GM21576 (cell line): Measurements from ENCODE around the gene AQP6.
"Not testable (repeated sequence)": the region's sequence is repeated elsewhere in the genome, so short reads cannot be mapped to it uniquely, and the experiment has no call there.

Experiments
- ATAC-seq: cut with Tn5 transposase; IDR thresholded peaks from one replicate; pipeline ENCODE4 v1.9.1; 2021; ENCODE audit warnings: mild to moderate bottlenecking, moderate library complexity; ENCODE audit not compliant: unreplicated experiment

Gene AQP6

GRCh38 chr12:49987625-49988303 lies 15.0 kb downstream of the AQP6 start:
- ATAC-seq, result no peak

GRCh38 chr12:49989400-49989799 lies 16.7 kb downstream of the AQP6 start:
- not testable (repeated sequence) for ATAC-seq

DNA sequence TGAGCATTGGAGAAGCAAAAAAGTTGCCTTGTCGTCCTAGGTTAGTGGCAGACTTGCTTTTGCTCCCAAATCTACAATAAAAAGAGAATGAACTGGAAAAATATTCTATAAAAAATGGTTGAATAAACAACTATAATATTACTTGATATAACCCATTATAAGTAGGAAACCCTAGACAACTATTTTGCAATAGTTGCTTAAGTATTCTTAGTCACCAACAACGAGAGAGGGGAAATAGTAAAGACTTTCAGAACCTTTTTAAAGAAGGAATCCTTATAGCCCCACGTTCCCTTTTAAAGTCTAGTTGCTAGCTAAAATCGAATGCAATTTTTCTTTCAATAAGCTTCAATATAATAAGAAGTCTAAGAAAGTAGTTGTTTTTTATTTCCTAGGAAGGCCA lies 17.5 kb downstream of the AQP6 start:
- ATAC-seq, result no peak

DNA sequence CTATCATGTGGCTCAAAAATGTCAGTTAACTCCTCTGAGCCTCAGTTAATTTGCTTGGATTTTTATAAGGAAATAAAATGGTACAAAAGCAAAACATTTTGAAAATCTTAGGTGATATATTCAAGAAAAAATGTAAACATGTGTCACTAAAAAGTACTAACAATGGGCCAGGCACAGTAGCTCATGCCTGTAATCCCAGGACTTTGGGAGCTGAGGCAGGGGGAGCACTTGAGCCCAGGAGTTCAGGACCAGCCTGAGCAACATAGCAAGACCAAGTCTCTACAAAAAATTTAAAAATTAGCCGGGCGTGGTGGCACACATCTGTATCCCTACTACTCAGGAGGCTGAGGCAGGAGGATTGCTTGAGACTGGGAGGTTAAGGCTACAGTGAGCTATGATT lies 25.7 kb downstream of the AQP6 start:
- ATAC-seq, result no peak

GRCh38 chr12:50003595-50003994 lies 30.8 kb downstream of the AQP6 start:
- ATAC-seq, result no peak

DNA sequence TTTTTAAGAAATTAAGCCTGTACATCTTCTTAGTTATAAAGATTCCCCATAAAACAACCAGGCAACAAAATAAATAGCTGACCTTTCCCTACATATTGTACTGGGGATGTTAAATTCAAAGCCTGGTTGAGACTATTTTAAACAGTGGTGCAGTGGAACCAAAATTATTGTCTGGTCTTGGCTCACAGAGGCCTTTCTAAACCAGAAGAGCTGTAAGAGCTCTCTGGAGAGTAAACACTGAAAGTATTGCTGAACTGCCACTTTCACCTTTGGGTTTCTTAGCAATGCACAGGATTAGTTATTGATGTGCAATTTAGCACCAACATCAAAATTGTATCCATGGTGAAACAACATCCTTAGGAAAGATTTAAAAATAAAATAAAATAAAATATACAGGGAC lies 31.9 kb downstream of the AQP6 start:
- ATAC-seq, result no peak

GRCh38 chr12:50005175-50005574 lies 32.4 kb downstream of the AQP6 start:
- ATAC-seq, result no peak

DNA sequence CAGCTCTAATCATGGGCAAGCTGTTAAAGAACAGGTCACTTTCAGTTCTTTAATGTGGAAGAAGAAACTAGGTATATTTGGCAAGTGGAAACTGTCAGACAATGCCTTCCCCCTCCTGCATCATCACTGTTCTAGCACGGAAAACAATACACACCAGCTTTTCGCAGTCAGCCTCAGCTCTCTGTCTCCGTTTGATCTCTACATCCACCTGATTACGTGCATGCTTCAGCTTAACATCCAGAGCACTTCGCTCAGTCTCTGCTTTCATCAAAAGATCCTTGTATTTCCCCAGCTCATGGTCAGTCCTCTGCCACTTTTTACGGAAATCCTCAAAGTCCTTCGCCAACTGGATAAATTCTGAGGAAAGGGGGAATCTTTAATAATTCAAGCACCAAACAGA lies 33.5 kb downstream of the AQP6 start:
- ATAC-seq, result no peak

GRCh38 chr12:50006754-50007442 lies 34.2 kb downstream of the AQP6 start:
- ATAC-seq, result no peak

DNA sequence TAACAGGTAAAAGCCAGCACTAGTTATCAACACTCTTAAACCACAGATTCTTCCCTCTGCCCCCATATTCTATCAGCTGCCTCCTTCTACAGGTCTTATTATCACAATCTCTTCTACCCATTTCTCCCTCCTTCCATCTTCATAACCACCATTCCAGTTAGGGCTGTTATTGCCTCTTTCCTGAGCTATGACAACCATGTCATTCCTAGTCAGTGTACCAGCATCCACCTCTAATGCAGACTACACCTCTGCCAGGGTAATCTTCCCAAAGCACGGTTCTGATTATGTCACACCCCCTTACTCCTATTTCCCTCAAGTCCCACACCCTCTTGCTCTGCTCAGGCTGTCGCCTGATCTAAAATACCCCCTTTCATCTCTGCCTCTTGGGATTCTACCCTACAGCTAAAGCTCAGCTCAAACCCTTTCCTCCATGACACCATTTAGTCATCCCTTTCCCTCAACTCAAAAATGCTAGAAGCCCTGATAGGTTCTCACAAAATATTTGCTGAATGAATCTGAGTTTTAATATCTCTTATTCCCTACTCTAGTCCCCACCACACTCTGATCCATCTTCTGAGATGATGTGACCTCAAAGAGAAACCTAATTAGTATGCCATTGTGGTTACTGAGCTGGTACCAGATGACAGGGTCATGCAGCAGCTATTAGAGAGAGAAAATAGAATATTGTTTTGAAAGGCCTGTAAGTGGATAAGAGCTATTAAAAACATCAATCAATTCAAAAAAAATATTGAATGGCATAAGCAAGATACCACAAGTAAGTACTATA lies 40.8 kb downstream of the AQP6 start:
- ATAC-seq, result no peak

DNA sequence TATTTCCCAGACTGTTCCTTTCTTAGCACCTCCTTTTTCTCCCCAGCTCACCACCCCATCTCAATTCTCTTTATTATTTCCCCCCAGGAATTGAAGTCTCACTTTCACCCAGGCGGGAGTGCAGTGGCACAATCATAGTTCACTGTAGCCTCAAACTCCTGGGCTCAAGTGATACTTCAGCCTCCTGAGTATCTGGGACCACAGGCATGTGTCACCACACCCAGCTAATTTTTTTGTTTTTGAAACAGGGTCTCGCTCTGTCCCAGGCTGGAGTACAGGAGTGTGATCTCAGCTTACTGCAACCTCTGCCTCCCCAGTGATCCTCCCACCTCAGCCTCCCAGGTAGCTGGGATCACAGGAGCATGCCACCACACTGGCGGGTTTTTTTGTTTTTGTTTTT lies 41.6 kb downstream of the AQP6 start:
- ATAC-seq, result no peak

DNA sequence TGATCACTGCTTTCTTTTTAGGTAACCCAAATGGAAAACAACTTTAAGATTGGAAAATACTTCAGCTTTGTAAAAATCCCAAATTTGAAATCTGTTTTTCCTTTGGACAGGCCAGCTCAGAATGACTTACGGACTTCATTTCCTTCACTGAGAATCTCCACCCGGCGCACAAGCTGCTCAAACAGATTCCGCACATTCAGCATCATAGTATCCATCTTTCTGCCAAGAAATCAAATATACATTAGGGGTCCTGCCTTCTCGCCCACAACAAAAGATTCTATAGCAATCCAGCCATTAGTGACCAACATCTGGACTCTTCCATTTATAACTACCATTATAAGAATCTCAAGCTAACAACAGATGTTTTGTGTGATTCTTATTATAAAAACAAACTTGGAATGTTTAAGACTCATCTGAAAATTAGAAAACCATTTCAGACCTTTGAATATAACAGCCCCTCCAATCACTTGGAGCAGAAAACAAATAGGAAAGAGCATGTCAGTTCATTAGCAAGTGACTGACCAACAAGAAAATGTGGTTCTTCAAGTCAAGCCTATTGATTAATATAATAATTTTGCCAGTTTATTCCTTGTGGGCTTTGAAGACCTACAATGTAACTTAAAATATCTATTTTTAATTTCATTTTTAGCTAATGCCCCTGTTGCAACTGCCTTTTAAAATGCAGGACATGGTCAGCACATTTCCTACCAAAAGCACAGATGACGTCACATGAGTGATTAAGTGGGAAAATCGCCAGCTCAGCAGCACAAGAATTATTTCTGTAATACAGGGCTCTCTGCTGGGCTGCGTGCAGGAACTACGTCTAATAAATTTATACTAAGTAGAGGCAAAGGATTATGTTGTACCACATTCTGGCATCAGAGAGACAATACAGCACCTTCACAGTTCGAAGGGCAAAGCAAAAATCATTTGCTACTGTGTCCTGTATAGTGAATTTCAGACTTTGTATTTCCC lies 44.0 kb downstream of the AQP6 start:
- ATAC-seq, result no peak

DNA sequence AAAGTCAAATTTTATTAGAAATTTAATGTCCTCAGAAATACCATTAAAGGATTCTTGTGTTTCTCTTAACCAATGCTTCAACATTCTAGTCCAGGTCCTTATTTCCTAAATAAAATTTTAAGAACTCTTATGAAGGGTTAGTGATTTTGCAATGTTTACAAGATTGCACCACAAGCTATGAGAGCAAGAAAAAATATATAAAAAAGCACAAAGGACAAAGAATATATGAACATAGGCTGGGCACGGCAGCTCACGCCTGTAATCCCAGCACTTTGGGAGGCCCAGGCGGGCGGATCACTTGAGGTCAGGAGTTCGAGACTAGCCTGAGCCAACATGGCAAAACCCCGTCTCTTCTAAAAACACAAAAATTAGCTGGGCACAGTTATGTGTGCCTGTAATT lies 44.9 kb downstream of the AQP6 start:
- ATAC-seq, result no peak

DNA sequence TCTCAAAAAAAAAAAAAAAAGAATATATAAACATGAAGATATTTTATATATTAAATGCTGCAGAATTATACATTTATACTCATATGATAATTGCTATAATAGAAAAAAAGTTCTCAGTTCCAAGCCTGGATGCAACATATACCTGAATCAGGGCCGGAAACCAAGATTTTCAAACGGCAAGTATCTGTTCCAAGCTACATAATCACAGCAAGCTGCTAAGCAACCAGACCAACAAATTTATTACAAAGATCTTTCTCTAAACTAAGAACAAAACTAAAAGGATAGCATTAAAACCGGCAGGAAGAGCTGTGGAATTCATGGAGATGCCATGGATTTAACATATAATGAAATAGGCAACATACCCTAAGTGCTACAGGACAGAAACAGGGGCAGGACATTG lies 45.4 kb downstream of the AQP6 start:
- no peak for ATAC-seq

DNA sequence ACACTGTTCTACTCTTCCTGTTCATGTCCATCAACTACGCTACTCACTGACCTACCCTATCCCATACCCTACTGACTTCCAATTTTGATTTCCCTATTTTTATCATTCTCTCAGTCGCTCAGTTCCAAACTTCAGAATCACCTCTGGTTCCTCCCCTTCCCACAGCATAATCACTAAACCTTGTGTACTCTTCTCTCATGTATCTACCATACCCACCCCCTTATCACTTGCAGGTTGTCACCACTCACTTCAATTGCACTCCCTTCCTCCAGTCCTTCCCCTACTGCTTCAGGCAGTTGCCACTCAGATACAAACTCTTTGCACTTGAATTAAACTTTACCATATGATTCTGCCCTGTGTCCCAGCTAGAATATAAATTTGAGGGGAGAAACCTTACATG lies 46.2 kb downstream of the AQP6 start:
- no peak for ATAC-seq

GRCh38 chr12:50019524-50019923 lies 46.8 kb downstream of the AQP6 start:
- no peak for ATAC-seq

DNA sequence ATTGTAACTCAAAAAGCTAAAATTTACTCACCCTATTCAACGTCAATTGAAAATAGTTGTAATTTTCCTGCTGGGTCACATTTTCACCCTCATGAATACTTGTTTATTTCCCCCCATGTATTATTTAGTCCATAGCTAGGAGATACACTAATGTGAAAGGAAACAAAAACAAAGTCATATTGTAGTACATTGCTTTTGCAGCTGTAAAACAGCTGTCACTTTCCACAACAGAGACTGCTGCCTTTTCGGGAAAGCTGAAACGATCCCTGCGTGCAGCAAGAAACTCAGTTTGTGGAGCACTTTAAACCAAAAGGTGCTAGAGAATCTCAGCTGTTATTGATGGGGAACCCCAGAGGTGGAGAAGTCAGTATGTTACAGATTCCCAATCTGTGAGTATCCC lies 48.3 kb downstream of the AQP6 start:
- ATAC-seq, result no peak

GRCh38 chr12:50022903-50023302 lies 50.2 kb downstream of the AQP6 start:
- no peak for ATAC-seq

DNA sequence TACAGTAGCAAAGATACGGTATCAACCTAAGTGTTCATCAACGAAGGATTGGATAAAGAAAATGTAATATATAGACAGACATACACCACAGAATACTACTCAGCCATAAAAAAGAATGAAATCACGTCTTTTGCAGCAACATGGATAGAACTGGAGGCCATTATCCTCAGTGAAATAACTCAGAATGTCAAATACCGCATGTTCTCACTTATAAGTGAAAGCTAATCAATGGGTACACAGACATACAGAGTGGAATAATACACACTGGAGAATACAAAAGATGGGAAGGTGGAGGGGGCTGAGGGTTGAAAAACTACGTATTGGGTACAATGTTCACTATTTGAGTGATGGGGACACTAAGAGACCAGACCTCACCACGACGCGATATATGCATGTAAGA lies 51.5 kb downstream of the AQP6 start:
- no peak for ATAC-seq

GRCh38 chr12:50024805-50025186 lies 52.0 kb downstream of the AQP6 start:
- no peak for ATAC-seq
